Measurements from ENCODE around the gene LRRC26.
A peak's percentile ranks its signal among the peaks of the same experiment; 100 is the strongest.

The LRRC26 gene

DNA sequence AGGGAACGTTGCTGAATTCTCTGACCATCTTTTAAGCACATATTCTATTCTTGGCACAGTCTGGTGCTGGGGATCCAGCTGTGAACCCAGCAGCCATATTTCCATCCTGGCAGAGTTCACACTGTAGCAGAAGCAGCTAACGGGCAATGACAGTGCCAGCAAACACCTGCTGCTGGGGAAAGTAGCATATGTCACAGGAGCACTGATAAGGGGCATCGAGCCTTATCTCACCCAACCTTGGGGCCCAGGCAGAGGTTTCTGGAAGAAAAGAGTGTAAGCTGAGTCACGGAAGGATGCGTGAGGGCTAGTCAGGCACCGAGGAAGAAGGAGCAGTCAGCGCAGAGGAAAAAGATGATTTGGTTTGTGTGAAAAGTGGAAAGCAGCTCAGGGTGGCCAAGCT lies 36.8 kb upstream of the LRRC26 start:
- H3K9me3 ChIP-seq (ENCODE audit: control insufficient read depth, low read depth, low read length) = no peaks in the 10 kb centered on the region
- no peaks in the 10 kb centered on the region for H3K27me3 ChIP-seq (ENCODE audit: control insufficient read depth, insufficient read depth, low read length)
- H3K27ac ChIP-seq (ENCODE audit: low read length) = no peak overlapping the region
- peak overlapping the region; percentile 95 for H3K4me3 ChIP-seq (ENCODE audit: low read length)
- peaks cover 6% of the 10 kb centered on the region for H3K4me1 ChIP-seq (ENCODE audit: control insufficient read depth, low read depth, low read length)
- H3K36me3 ChIP-seq (ENCODE audit: control insufficient read depth, low read depth, low read length) = peaks cover 5% of the 10 kb centered on the region
- H3K9ac ChIP-seq (ENCODE audit: low read length) = peak overlapping the region; percentile 83

DNA sequence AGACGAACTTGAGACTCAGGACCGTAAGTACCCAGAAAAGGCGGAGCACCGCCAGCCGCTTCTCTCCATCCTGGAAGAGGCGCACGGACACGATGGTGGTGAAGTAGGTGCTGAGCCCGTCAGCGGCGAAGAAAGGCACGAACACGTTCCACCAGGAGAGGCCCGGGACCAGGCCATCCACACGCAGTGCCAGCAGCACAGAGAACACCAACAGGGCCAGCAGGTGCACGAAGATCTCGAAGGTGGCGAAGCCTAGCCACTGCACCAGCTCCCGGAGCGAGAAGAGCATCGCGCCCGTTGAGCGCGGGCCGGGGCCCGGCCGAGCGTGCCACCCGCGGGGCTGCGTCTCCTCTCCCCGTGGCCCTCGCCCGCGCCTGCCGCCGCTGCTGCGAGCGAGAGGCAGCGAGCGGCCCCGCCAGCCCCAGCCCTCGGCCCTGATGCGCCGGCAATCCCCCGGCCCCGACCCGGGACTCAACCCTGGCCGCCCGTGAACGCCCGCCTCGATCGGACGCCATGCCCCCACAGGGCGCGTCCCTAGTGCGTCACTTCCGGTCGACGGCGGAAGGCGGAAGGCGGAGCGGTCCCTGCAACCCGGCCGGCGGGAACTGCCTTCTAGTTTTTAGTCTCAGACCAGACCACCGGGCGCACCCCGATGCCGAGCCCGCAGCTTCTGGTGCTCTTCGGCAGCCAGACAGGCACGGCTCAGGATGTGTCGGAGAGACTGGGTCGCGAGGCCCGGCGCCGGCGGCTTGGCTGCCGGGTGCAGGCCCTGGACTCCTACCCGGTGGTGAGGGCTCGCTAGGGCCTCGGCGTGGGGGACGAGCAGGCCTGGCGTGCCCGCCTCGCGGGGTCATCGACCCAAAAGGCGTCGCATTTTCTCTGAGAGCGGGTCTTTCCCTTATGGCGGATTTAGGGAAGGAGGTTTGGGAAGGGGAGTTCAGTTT lies 35.5 kb upstream of the LRRC26 start, which contains the start of the genes NDOR1 and TMEM203:
Gene NDOR1, plus strand, starts transcription at position 575 of the 944 bp plus-strand sequence. Its CDS starts 78 bp downstream, at position 653.
Gene TMEM203, minus strand, starts transcription at position 523 of the 944 bp plus-strand sequence. Its CDS starts 234 bp downstream, at position 289.
- Histone ChIP-seq H3K36me3 (ENCODE audit: control insufficient read depth, low read depth, low read length) (peaks cover 5% of the 10 kb centered on the region), H3K9me3 (ENCODE audit: control insufficient read depth, low read depth, low read length) (no peaks in the 10 kb centered on the region), H3K4me3 (ENCODE audit: low read length) (peak within 1 kb of the TSS; percentile 95), H3K4me1 (ENCODE audit: control insufficient read depth, low read depth, low read length) (peaks cover 9% of the 10 kb centered on the region), H3K27ac (ENCODE audit: low read length) (no peak within 1 kb of the TSS), H3K27me3 (ENCODE audit: control insufficient read depth, insufficient read depth, low read length) (no peaks in the 10 kb centered on the region), H3K9ac (ENCODE audit: low read length) (peak within 1 kb of the TSS; percentile 83)

DNA sequence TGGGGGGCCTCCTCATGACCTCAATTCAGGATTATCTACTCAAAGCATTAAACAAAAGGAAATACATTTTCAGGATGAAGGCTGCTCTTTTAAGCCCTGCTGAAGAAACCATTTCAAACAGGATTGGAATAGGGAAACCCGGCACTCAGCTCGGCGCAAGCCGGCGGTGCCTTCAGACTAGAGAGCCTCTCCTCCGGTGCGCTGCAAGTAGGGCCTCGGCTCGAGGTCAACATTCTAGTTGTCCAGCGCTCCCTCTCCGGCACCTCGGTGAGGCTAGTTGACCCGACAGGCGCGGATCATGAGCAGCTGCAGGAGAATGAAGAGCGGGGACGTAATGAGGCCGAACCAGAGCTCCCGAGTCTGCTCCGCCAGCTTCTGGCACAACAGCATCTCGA lies 34.9 kb upstream of the LRRC26 start:
- no peaks in the 10 kb centered on the region for H3K27me3 ChIP-seq (ENCODE audit: control insufficient read depth, insufficient read depth, low read length)
- H3K9me3 ChIP-seq (ENCODE audit: control insufficient read depth, low read depth, low read length) = no peaks in the 10 kb centered on the region
- no peaks in the 10 kb centered on the region for H3K36me3 ChIP-seq (ENCODE audit: control insufficient read depth, low read depth, low read length)
- peak overlapping the region; percentile 95 for H3K4me3 ChIP-seq (ENCODE audit: low read length)
- peaks cover 9% of the 10 kb centered on the region for H3K4me1 ChIP-seq (ENCODE audit: control insufficient read depth, low read depth, low read length)
- no peak overlapping the region for H3K27ac ChIP-seq (ENCODE audit: low read length)
- peak overlapping the region; percentile 83 for H3K9ac ChIP-seq (ENCODE audit: low read length)

DNA sequence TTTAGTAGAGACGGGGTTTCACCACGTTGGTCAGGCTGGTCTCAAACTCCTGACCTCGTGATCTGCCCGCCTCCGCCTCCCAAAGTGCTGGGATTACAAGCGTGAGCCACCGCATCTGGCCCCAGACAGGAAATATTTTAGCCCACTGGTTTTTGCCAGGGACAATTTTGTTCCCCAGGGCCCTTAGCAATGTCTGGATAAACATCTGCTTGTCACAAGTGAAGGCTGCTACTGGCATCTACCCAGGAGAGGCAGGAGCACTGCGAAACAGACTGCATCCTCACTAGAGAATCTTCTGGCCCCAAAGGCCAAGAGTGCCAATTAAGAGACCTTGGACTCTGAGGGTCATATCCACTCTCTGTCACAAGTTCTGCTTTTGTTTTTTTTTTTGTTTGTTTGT lies 33.1 kb upstream of the LRRC26 start:
- H3K36me3 ChIP-seq (ENCODE audit: control insufficient read depth, low read depth, low read length) = no peaks in the 10 kb centered on the region
- no peak overlapping the region for H3K4me3 ChIP-seq (ENCODE audit: low read length)
- no peak overlapping the region for H3K27ac ChIP-seq (ENCODE audit: low read length)
- H3K9me3 ChIP-seq (ENCODE audit: control insufficient read depth, low read depth, low read length) = no peaks in the 10 kb centered on the region
- H3K27me3 ChIP-seq (ENCODE audit: control insufficient read depth, insufficient read depth, low read length) = no peaks in the 10 kb centered on the region
- no peak overlapping the region for H3K9ac ChIP-seq (ENCODE audit: low read length)
- H3K4me1 ChIP-seq (ENCODE audit: control insufficient read depth, low read depth, low read length) = peaks cover 9% of the 10 kb centered on the region

DNA sequence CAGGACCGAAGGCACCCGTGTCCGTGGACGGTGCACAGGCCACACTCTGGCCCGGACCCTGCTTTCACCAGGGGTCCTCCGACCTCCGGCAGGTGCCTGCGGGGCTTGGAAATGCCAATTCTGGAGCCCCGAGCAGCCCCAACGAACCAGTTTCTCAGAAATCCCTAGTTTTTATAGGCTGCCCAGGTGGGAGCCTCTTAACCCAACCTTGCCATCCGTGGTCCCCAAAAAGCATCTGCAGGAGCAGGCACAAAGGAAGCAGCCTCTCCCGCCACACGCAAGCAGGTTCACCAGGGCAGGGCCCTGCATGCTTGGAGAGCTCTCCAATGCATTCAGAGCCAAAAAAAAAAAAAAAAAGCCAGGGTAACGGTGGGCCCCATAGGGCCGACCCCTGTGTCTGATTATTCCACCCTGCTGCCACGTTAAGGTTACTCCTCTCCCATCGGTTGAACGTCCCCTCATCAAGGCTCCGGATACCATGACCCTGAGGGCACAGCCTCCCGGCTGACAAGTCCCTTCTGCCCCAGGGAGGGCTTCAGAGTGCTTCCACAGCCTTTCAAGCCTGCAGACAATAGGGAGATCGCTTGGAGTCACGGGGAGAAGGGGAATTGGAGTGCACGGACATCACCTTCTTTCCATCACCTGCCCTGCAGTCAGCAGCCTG lies 31.5 kb upstream of the LRRC26 start:
- Histone ChIP-seq H3K27ac (ENCODE audit: low read length) (peak overlapping the region; percentile 13), H3K27me3 (ENCODE audit: control insufficient read depth, insufficient read depth, low read length) (no peaks in the 10 kb centered on the region), H3K4me1 (ENCODE audit: control insufficient read depth, low read depth, low read length) (peaks cover 6% of the 10 kb centered on the region), H3K36me3 (ENCODE audit: control insufficient read depth, low read depth, low read length) (no peaks in the 10 kb centered on the region), H3K9ac (ENCODE audit: low read length) (peak overlapping the region; percentile 65), H3K9me3 (ENCODE audit: control insufficient read depth, low read depth, low read length) (no peaks in the 10 kb centered on the region), H3K4me3 (ENCODE audit: low read length) (peak overlapping the region; percentile 69)

DNA sequence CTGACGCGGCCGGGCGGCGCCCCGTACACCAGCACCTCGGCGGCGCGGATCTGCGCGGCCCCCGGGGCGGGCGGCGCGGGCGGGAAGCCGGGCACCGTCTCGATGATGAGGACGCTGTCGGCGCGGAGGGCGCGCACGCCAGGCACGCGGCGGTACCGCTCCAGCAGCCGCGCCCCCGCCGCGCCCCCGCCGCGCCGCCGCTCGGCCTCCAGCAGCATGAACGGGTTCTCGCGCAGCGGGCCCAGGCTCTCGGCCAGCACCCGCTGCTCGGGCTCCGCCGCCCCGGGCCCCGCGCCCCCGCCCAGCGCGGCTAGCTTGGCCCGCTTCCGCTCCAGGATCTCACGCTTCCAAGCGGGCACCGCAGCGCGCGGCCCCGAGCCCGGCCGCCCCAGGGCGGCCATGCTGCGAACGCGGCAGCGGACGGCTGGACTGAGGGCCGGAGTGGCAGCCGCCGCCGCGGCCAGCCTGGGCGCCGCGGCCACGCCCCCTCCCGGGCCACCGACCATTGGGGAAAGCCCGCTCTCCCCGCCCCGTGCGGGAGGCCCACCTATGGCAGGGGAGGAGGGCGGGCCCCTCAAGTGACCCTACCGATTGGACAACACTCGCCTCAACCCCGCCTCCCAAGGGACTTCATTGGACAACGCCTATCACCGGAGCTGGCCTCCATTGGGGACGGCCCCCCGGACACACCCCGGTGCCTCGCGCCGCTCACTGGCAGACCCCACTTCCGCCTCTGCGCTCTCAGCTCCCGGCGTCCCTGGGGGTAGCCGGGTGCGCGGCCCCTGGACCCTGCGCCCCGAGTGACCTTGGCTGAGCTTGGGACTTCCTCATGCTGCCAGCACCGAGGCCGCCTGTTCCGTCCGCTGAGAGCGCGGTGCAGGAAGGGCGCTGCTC lies 30.7 kb upstream of the LRRC26 start, which contains the start of gene TPRN:
Gene TPRN, minus strand, starts transcription at position 431 of the 894 bp plus-strand sequence. Its CDS starts 30 bp downstream, at position 401.
- Histone ChIP-seq H3K36me3 (ENCODE audit: control insufficient read depth, low read depth, low read length) (no peaks in the 10 kb centered on the region), H3K9ac (ENCODE audit: low read length) (peak within 1 kb of the TSS; percentile 65), H3K27me3 (ENCODE audit: control insufficient read depth, insufficient read depth, low read length) (no peaks in the 10 kb centered on the region), H3K9me3 (ENCODE audit: control insufficient read depth, low read depth, low read length) (no peaks in the 10 kb centered on the region), H3K4me1 (ENCODE audit: control insufficient read depth, low read depth, low read length) (peaks cover 5% of the 10 kb centered on the region), H3K27ac (ENCODE audit: low read length) (peak within 1 kb of the TSS; percentile 13), H3K4me3 (ENCODE audit: low read length) (peak within 1 kb of the TSS; percentile 69)

DNA sequence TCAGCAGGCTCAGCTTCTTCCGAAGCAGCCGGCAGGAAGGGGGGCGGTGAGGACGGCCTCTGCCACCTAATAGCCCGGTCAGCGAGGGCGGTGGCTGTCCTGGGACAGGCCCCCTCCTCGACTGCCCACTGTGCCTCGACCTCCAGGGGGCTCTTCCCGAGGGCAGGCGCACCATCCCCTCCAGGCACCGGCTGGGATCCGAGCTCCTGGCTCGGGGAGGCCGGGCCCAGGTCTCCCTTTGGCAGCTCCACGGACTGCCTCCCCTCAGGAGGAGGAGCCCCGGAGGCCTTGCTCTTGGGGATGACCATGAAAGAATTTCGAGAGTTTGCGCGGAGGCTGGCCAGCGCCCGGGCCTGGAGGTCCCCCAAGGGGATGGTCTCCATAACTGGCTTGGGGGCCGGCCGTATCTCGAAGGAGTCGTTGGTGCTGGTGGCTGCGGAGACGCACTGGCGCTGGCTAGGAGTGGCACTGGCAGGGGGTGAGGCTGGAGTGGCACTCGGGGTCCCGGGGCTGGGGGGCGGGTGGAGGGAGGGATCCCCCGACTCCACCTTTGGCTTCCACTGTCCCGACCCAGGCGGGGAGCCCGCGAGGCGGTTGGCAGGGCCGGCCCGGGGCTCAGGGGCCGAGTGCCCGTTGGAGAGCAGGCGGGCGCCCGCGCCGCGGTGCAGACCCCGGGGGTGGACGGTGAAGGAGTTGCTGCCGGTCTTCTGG lies 29.7 kb upstream of the LRRC26 start:
- H3K9ac ChIP-seq (ENCODE audit: low read length) = no peak overlapping the region
- H3K4me1 ChIP-seq (ENCODE audit: control insufficient read depth, low read depth, low read length) = peaks cover 5% of the 10 kb centered on the region

DNA sequence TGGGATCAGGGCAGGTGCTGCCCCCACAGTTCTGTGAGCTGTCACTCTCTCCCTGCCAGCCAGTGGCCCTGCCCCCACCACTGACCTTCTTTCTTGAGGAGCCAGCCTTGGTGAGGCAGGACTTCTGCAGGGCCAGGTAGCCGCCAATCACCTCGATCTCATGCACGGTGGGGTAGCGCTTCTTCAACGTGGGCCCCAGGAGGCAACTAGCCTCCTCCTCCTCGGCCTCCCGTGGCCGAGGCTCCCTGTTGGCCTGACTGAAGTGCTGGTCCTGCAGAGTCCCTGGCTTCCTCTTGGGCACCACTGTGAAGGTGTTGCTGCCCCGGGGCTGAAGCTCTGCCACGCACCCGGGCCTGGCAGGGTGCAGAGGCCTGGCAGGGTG lies 29.0 kb upstream of the LRRC26 start:
- no peak overlapping the region for H3K4me3 ChIP-seq (ENCODE audit: low read length)
- no peak overlapping the region for H3K9ac ChIP-seq (ENCODE audit: low read length)
- H3K27me3 ChIP-seq (ENCODE audit: control insufficient read depth, insufficient read depth, low read length) = no peaks in the 10 kb centered on the region
- H3K27ac ChIP-seq (ENCODE audit: low read length) = no peak overlapping the region
- H3K9me3 ChIP-seq (ENCODE audit: control insufficient read depth, low read depth, low read length) = no peaks in the 10 kb centered on the region
- H3K4me1 ChIP-seq (ENCODE audit: control insufficient read depth, low read depth, low read length) = peaks cover 5% of the 10 kb centered on the region
- H3K36me3 ChIP-seq (ENCODE audit: control insufficient read depth, low read depth, low read length) = no peaks in the 10 kb centered on the region

More for the DNA sequence above, 29.7 kb upstream of the LRRC26 start:
- H3K9me3 ChIP-seq (ENCODE audit: control insufficient read depth, low read depth, low read length) = no peaks in the 10 kb centered on the region
- no peak overlapping the region for H3K27ac ChIP-seq (ENCODE audit: low read length)
- H3K27me3 ChIP-seq (ENCODE audit: control insufficient read depth, insufficient read depth, low read length) = no peaks in the 10 kb centered on the region
- H3K4me3 ChIP-seq (ENCODE audit: low read length) = peak overlapping the region; percentile 37
- no peaks in the 10 kb centered on the region for H3K36me3 ChIP-seq (ENCODE audit: control insufficient read depth, low read depth, low read length)

DNA sequence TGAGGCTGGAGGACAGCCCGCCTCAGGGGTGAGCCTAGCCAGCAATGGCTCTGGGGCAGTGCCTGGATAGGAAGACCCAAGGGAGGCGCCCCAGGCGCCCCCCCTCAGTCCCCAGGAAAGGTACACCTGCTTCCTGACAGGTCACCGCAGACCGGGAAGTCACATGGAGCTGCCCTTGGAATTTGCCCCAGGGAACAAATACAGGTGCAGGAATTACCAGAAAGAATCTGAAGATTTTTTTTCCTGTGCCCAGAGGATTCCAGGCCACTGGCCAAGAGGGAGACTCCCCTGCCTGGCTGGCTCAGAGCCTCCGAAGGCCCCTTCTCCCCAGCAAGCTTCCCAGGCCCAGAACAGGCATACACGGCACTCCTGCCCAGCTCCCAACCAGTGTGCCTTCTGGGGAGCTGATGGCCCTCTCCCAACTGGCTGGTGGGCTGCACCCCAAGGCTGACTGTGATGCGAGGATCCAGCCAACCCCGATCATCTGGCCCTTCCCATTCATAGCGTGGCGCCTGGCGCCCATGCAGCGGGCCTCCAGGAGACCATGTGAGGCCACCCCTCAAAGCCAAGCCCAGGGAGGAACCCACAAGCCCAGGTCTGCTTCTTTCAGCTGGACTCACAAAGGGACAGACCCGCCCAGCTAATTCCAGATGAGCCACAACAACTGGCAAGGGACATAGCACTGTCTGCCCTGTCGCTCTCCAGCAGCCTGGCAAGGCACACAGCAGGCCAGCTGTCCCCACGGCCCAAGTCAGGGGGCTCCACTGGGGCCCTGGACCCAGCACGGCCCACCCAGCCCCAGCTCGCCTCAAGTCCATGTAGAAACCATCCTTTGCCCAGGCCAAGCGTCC lies 28.4 kb upstream of the LRRC26 start:
- H3K4me1 ChIP-seq (ENCODE audit: control insufficient read depth, low read depth, low read length) = peaks cover 5% of the 10 kb centered on the region
- H3K4me3 ChIP-seq (ENCODE audit: low read length) = no peak overlapping the region
- no peak overlapping the region for H3K27ac ChIP-seq (ENCODE audit: low read length)

More for the DNA sequence above, 28.4 kb upstream of the LRRC26 start:
- H3K27me3 ChIP-seq (ENCODE audit: control insufficient read depth, insufficient read depth, low read length) = no peaks in the 10 kb centered on the region
- H3K36me3 ChIP-seq (ENCODE audit: control insufficient read depth, low read depth, low read length) = no peaks in the 10 kb centered on the region
- H3K9me3 ChIP-seq (ENCODE audit: control insufficient read depth, low read depth, low read length) = no peaks in the 10 kb centered on the region
- no peak overlapping the region for H3K9ac ChIP-seq (ENCODE audit: low read length)

Data from iPS-18a (cell line).